ENCODE data around the gene TMEM131.
"Not testable (repeated sequence)": the region's sequence is repeated elsewhere in the genome, so short reads cannot be mapped to it uniquely, and the experiment has no call there.

DNA sequence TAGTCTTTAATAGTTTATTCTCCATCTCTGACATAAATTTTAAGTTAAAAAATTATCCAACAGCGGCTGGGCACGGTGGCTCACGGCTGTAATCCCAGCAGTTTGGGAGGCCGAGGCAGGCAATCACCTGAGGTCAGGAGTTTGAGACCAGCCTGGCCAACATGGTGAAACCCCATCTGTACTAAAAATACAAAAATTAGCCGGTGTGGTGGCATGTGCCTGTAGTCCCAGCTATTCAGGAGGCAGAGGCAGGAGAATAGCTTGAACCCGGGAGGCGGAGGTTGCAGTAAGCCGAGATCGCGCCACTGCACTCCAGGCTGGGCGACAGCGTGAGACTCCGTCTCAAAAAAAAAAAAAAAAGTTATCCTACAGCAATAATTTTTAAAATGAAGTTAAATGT lies 39.0 kb downstream of the TMEM131 start:
- not testable (repeated sequence) for TF ChIP-seq POLR2A, CTCF (IDR thresholded peaks at IDR 0.05)
